Stimulated activated CD4-positive, alpha-beta T cell treated with anti-CD3 and anti-CD28 coated beads, Interleukin-1b, Interleukin-23, amount 100 ng/mL, for 24 hours (primary cell): Measurements from ENCODE around the gene NOPCHAP1.
"Not testable (repeated sequence)": the region's sequence is repeated elsewhere in the genome, so short reads cannot be mapped to it uniquely, and the experiment has no call there.

ENCODE experiments used
- DNase-seq, 4 experiments: peaks; one replicate each; pipeline ENCODE4 v3.0.0-alpha.2; 2020; ENCODE audit warnings: low read depth in 4 of 4, low spot score in 1 of 4

NOPCHAP1 gene

GRCh38 chr12:104986022-104986941, at the start of gene NOPCHAP1:
Gene NOPCHAP1 (plus strand): TSS chr12:104986316. CDS start chr12:104986353, 37 bp downstream.
- DNase-seq = peak; percentile 55 to 88 (median 78)

- DNase-seq = no peak
These were observed 47.7 kb upstream of the NOPCHAP1 start for GRCh38 chr12:104938371-104938770.

- no peak for DNase-seq
These were observed 47.0 kb upstream of the NOPCHAP1 start for GRCh38 chr12:104939089-104939488.

GRCh38 chr12:104941454-104941853, 44.7 kb upstream of the NOPCHAP1 start:
- no peak for DNase-seq

- DNase-seq = no peak
These were observed 44.0 kb upstream of the NOPCHAP1 start for GRCh38 chr12:104942075-104942474.

- not testable (repeated sequence) for DNase-seq
These were observed 42.7 kb upstream of the NOPCHAP1 start for GRCh38 chr12:104943401-104943800.

GRCh38 chr12:104944252-104944651, 41.9 kb upstream of the NOPCHAP1 start:
- no peak for DNase-seq

GRCh38 chr12:104948716-104949115, 37.4 kb upstream of the NOPCHAP1 start:
- not testable (repeated sequence) for DNase-seq

GRCh38 chr12:104951759-104952509, 34.2 kb upstream of the NOPCHAP1 start:
- DNase-seq = no peak

- no peak for DNase-seq
These were observed 33.3 kb upstream of the NOPCHAP1 start for GRCh38 chr12:104952816-104953215.

- no peak for DNase-seq
These were observed 32.8 kb upstream of the NOPCHAP1 start for GRCh38 chr12:104953323-104953722.

- DNase-seq = no peak
These were observed 30.4 kb upstream of the NOPCHAP1 start for GRCh38 chr12:104955703-104956102.

GRCh38 chr12:104956870-104957718, 29.0 kb upstream of the NOPCHAP1 start:
- no peak for DNase-seq

GRCh38 chr12:104957719-104958000, 28.5 kb upstream of the NOPCHAP1 start:
- peak; percentile 1 to 15 (median 6) for DNase-seq

- DNase-seq = peak; percentile 45 to 74 (median 54)
These were observed 27.9 kb upstream of the NOPCHAP1 start, which contains the start of gene SLC41A2 for GRCh38 chr12:104958001-104958804. Gene SLC41A2 (minus strand): TSS chr12:104958290. CDS start chr12:104928527, 29,763 bp downstream.

- DNase-seq = no peak
These were observed 27.2 kb upstream of the NOPCHAP1 start for GRCh38 chr12:104958805-104959334.

- DNase-seq = no peak
These were observed 26.7 kb upstream of the NOPCHAP1 start for GRCh38 chr12:104959335-104959841.

GRCh38 chr12:104960464-104960863, 25.7 kb upstream of the NOPCHAP1 start:
- DNase-seq = no peak

- no peak for DNase-seq
These were observed 22.4 kb upstream of the NOPCHAP1 start for GRCh38 chr12:104963757-104964156.
